NCI-H1417 (cell line): ENCODE results near the gene RGS9.
"Not testable (repeated sequence)": the region's sequence is repeated elsewhere in the genome, so short reads cannot be mapped to it uniquely, and the experiment has no call there.

Experiments used
- DNase-seq, 3 experiments: peaks; one replicate each; lab custom pipeline; 2025; lab: John Stamatoyannopoulos, UW

The RGS9 gene

GRCh38 chr17:65156185-65156834, 19.1 kb downstream of the RGS9 start:
- DNase-seq: no peak

- no peak for DNase-seq
Measured at GRCh38 chr17:65156835-65157565, 19.8 kb downstream of the RGS9 start.

DNA sequence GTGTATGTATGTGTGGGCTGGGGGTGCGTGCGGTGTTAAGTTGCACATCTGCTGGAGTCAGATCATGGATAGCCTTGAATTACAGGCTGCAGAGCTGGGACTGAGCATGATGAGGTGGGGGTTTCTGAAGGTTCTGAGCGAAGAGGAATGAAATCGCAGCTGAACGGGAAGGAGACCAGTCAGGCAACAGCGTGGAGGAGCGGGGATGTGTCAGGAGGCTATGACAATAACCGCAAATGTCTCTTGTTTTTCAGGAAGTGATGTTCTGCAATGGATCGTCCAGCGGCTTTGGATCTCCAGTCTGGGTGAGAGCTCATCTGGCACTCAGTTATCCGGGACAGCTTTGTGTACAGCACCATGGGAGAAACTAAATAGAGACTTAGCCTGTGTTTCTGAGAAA, 20.9 kb downstream of the RGS9 start:
- no peak for DNase-seq

DNA sequence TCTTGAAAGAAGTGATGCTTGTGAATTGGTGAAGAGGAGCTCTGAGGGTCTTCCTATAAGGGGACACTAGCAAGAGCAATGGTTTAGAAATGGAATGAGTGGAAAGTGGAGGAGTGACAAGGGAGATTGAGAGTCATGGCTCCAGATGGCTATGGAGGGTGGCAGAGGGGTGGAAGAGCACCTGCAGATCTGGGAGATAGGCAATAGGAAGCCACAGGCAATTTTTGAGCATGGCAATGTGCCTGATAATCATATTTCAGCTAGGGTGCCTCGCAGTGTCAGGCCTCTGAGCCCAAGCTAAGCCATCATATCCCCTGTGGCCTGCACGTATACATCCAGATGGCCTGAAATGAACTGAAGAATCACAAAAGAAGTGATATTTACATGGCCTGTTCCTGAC, 21.5 kb downstream of the RGS9 start:
- no peak for DNase-seq

GRCh38 chr17:65160516-65160915, 23.3 kb downstream of the RGS9 start:
- DNase-seq: no peak

GRCh38 chr17:65163990-65164495, 26.9 kb downstream of the RGS9 start:
- no peak for DNase-seq

GRCh38 chr17:65166787-65167186, 29.6 kb downstream of the RGS9 start:
- DNase-seq: peak in 1 of 3 experiments; percentile 5

DNA sequence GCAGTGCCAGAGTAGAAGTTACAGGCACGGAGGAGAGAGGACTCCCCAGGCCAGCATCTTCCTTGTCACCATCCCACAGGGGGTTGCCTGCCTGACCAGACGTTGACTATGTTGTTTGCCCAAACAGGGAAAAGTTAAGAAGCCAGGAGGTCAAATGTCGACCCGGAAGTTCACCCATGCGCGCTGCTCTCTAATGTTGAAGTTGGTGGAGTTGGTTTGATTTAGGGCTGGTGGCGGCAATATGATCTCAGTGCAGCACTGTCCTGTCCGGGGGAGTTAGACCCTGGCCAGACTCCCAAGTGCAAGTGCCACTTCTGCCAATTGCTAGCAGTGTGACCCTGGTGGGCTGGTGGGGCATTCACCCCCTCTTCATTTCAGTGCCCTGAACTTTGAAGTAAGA, 30.4 kb downstream of the RGS9 start:
- no peak for DNase-seq

- DNase-seq: no peak
Measured at GRCh38 chr17:65169691-65170090, 32.5 kb downstream of the RGS9 start.

DNA sequence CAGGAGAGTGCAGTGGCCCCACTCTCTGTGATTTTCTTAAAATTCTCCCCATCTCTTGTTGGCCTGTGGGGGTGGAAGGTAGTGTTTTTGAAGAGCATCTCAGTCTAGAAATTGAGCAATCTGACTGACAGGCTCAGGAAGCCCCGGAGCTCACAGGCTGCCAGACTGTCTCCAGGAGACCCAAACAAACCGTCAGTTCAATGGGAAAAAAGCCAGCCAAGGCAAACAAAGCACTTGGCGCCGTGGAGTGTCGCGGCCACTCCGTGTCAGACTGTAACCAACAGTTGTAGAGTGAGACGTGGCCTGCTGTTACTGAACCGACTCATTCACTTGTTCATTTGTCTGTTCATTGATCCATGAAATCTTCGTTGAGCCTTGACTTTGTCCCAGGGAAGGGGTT, 33.7 kb downstream of the RGS9 start:
- peak; percentile 38 to 79 (median 64) for DNase-seq

GRCh38 chr17:65171752-65172151, 34.6 kb downstream of the RGS9 start:
- no peak for DNase-seq

- DNase-seq: no peak
Measured at GRCh38 chr17:65172496-65173136, 35.4 kb downstream of the RGS9 start.

DNA sequence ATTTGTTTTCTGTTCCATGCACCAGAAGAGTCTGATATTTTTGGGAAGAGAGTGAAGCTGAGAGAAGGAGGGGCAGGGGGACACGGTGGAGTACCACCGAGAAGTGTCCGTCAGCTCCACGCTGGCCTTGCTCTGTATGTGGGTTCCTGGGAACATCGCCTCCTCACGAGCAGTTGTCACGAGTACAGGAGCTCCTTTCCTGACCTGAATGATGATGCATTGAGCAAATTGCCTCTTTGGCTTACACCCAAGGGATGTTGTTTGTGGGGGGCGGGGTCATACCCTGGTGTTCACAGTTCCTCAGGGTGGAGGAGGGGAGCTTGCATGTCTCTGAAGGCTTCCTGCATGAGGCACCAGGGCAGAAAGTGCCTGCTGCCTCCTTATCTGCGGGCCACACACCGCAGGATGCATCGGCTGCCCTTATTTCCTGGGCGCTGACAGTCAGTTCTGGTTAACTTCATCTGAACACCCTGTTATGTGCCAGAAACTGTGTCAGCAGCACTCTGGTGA, 36.2 kb downstream of the RGS9 start:
- DNase-seq: peak in 2 of 3 experiments; percentile 8 to 45

GRCh38 chr17:65173976-65174683, 37.0 kb downstream of the RGS9 start:
- no peak for DNase-seq

GRCh38 chr17:65174974-65175373, 37.8 kb downstream of the RGS9 start:
- no peak for DNase-seq

DNA sequence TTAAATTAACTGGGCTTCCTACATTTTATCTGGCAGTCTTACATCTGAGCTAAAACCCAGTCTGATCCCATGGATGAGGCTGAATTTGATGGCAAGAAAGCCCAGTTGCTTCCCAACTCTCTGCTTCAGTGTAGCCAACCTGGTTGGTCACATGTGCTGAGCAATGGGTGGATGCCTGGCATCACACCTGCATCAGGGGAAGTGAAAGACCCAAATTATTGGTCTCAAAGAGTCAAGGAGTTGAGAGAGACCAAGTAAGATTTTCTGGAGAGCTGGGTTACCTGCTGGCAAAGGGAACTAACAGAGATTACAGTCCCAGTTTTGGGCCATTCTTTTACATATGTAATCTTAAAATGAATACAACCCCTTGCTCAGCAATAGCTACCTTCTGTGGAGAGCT, 38.8 kb downstream of the RGS9 start:
- DNase-seq: no peak

DNA sequence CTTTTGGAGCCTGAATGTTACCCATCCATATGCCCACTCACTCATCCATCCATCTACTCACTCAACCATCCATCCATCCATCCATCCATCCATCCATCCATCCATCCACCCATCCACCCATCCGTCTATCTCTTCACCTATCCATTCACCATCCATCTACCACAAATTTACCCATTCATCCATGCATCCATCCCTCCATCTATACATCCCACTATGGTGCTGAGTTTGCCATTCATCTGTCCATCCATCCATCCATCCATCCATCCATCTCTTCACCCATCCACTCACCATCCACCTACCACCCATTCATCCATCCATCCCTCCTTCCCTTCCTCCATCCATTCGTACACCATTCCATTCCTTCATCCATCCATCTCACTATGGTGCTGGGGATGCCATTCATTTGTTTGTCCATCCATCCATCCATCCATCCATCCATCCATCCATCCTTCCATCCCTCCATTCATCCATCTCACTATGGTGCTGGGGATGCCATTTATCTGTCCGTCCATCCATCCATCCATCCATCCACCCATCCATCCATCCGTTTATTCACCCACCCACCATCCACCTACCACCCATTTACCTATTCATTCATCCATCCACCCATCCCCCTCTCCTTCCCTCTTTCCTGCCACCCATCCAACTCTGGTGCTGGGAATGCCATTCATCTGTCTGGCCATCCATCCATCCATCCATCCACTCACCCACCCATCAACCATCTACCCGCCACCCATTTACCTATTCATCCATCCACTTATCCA, 39.7 kb downstream of the RGS9 start:
- no peak for DNase-seq

DNA sequence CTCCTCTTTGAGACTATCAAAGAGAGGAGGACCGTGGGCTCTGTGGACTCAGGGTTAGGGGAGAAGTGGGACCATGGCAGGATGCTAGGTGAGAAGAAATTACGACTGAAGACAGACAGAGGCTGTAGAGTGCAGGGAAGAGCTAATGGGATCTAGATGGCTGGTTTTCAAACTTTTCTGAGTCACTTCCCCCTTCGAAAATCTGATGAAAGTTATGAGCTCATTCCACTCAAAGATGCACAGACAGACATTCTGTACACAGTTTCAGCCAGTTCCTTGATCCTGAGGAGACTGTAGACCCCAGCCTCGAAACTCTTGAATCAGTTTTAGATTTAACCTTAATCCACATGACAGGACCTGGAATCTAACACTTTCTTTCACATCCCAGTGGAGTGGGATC, 40.7 kb downstream of the RGS9 start:
- no peak for DNase-seq

DNA sequence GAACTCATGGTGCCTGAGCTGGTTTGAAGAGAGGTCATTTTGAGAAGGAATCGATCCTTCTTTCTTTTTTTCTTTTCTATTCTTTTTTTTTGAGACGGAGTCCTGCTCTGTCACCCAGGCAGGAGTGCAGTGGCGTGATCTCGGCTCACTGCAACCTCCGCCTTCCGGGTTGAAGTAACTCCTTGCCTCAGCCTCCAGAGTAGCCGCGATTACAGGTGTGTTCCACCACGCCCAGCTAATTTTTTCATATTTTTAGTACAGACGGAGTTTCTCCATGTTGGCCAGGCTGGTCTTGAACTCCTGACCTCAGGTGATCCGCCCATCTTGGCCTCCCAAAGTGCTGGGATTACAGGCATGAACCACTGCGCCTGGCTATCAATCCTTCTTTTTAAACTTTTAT, 43.1 kb downstream of the RGS9 start:
- not testable (repeated sequence) for DNase-seq

DNA sequence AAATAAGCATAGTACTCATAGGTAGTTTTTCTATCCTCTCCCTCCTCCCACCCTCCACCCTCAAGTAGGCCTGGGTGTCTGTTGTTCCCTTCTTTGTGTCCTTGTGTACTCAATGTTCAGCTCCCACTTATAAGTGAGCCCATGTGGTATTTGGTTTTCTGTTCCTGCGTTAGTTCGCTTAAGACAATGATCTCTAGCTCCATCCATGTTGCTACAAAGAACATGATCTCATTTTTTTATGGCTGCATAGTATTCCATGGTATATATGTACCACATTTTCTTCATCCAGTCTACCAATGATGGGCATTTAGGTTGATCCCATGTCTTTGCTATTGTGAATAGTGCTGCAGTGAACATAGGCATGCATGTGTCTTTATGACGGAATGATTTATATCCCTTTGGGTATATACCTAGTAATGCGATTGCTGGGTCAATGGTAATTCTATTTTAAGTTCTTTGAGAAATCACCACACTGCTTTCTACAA, 43.6 kb downstream of the RGS9 start:
- not testable (repeated sequence) for DNase-seq
